Upper lobe of left lung (tissue), 4 donors: ENCODE data around the gene CYP21A2.

Experiments
- EP300 ChIP-seq, 4 donors: sonication (generic); formaldehyde crosslinking; IDR thresholded peaks; one replicate each; pipeline ENCODE4 v1.5.1; 2017; ENCODE audit warnings: antibody characterized with exemption in 4 of 4, control low read depth in 2 of 4
- POLR2A ChIP-seq, 4 donors: fragments of 450-650 bp; IDR thresholded peaks; one replicate each; pipeline ENCODE4 v1.5.1; 2016 to 2017; ENCODE audit warnings: antibody characterized with exemption in 4 of 4, mild to moderate bottlenecking in 2 of 4
- POLR2AphosphoS5 ChIP-seq, 2 donors: sonication (generic); formaldehyde crosslinking; IDR thresholded peaks; one replicate each; pipeline ENCODE4 v1.5.1; 2017; ENCODE audit warnings: antibody characterized with exemption in 2 of 2
- TF ChIP-seq, protein P1 (sequence below), 6 experiments: fragments of 450-650 bp in 4 of 6; fragments of 200-600 bp in 2 of 6; sonication (generic) in 2 of 6; IDR thresholded peaks; one replicate each; pipeline ENCODE4 v1.5.1; 2016 to 2019; ENCODE audit warnings: antibody characterized with exemption in 6 of 6

DNA sequence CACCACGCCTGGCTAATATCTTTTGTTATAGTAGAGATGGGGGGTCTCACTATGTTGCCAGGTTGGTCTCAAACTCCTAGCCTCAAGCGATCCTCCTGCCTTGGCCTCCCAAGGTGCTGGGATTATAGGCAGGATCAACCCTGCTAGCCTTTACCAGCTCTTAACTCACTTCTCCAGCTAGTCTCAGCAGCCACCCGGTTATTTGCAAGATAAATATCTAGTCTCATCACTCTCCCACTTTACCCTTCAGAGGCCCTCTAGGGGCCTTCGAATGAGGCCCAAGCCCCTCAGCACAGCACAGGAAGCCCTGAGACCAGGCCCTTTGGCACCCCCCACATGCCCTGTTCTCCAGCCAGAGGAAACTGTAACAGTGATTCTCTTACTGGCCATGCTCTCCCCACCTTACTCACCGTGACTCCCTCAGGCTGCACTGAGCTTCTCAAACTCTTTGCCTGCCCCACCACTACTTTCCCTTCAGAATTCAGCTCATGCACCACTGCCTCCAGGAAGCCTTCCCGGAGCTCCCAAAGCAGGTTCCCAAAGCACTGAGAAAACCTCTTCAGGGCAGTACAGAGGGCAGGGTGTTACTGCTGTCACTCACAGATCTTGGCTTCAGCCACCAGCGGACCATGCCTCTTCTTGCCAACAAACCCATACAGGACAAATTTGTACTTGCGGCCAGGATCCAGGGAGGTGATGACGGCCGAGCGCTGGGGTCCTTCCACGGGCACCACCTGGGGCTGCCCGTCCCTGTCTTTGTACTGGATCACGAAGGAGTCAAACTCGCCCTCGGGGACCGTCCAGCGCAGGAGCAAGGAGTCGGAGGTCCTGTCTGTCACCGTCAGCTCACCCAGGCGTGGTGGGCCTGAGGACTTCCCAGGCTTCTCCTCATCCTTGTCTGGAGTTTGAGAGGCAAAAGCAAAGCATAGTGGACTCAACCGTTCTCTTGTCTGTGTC is 45.9 kb downstream of the CYP21A2 start:
- TF ChIP-seq, protein P1, sequence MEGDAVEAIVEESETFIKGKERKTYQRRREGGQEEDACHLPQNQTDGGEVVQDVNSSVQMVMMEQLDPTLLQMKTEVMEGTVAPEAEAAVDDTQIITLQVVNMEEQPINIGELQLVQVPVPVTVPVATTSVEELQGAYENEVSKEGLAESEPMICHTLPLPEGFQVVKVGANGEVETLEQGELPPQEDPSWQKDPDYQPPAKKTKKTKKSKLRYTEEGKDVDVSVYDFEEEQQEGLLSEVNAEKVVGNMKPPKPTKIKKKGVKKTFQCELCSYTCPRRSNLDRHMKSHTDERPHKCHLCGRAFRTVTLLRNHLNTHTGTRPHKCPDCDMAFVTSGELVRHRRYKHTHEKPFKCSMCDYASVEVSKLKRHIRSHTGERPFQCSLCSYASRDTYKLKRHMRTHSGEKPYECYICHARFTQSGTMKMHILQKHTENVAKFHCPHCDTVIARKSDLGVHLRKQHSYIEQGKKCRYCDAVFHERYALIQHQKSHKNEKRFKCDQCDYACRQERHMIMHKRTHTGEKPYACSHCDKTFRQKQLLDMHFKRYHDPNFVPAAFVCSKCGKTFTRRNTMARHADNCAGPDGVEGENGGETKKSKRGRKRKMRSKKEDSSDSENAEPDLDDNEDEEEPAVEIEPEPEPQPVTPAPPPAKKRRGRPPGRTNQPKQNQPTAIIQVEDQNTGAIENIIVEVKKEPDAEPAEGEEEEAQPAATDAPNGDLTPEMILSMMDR (IDR thresholded peaks at IDR 0.05) = no peak
- TF ChIP-seq POLR2A (IDR thresholded peaks at IDR 0.05) (no peak), POLR2AphosphoS5 (IDR thresholded peaks at IDR 0.05) (no peak), EP300 (IDR thresholded peaks at IDR 0.05) (no peak)
